GM12878 (cell line): ENCODE results near the gene INTS13. TPM values are rescaled to one million over a fixed set of nuclear protein-coding genes. Genes with fewer than 3 reads are reported as not detected.

Source experiments
- ATAC-seq: fragments of 200-7000 bp; cut with Tn5 transposase; 3 replicates; pipeline ENCODE4 v1.9.1; 2020; ENCODE audit warnings: mild to moderate bottlenecking, moderate library complexity
- BruUV-seq: library from RNA; stranded (reverse); fragments of 400-500 nt; replicated peaks from 2 replicates; lab custom pipeline; 2021; lab: Mats Ljungman, UMichigan
- CTCF ChIA-PET: fragments of 300-600 bp; sonication (Branson Sonifier 250); formaldehyde crosslinking; extraction: SDS; loops from one replicate; lab custom pipeline; 2021; ENCODE audit warnings: inconsistent platforms; lab: Yijun Ruan, JAX
- POLR2A ChIA-PET: fragments of 350-600 bp; formaldehyde crosslinking; extraction: SDS; loops from one replicate; lab custom pipeline; 2021; ENCODE audit warnings: inconsistent platforms; lab: Charles Lee
- RAD21 ChIA-PET: fragments of 300-600 bp; sonication (Branson Sonifier 250); formaldehyde crosslinking; loops from one replicate; lab custom pipeline; 2023; ENCODE audit warnings: antibody characterized with exemption; ENCODE audit not compliant: unreplicated experiment; lab: Charles Lee
- SMC1A ChIA-PET: fragments of 300-600 bp; sonication (Branson Sonifier 250); formaldehyde crosslinking; loops from one replicate; lab custom pipeline; 2023; ENCODE audit not compliant: unreplicated experiment, uncharacterized antibody; lab: Charles Lee
- DNase-seq: peaks from one replicate; pipeline ENCODE4 v3.0.0-alpha.2; 2011; ENCODE audit warnings: low read depth, low spot score
- FAIRE-seq: peaks from 3 replicates; lab custom pipeline; 2011; peaks lifted over from hg19 to GRCh38; lab: Jason Lieb, UNC
- H2AFZ ChIP-seq: 2 replicates; pipeline ENCODE4 v1.6.0; 2011; ENCODE audit warnings: low read depth, low read length, control low read depth; ENCODE audit not compliant: control insufficient read depth
- H3K27ac ChIP-seq: 2 replicates; pipeline ENCODE4 v1.5.1; 2011; ENCODE audit warnings: control low read depth; ENCODE audit not compliant: control insufficient read depth, insufficient read depth
- H3K27me3 ChIP-seq, 2 experiments: replicated peaks in 1 of 2; 2 replicates each; pipeline versions ENCODE4 v1.6.0 to v1.6.1; 2011; ENCODE audit warnings: low read length in 1 of 2; ENCODE audit not compliant: control insufficient read depth in 2 of 2, insufficient read depth in 2 of 2
- H3K36me3 ChIP-seq, 2 experiments: 2 replicates each; pipeline ENCODE4 v1.5.1; 2011; ENCODE audit warnings: low read length in 1 of 2; ENCODE audit not compliant: control insufficient read depth in 2 of 2, insufficient read depth in 2 of 2
- H3K4me1 ChIP-seq: 2 replicates; pipeline ENCODE4 v1.6.1; 2011; ENCODE audit warnings: mild to moderate bottlenecking, low read length, moderate library complexity, mixed read lengths; ENCODE audit not compliant: control insufficient read depth, insufficient read depth
- H3K4me2 ChIP-seq: 2 replicates; pipeline ENCODE4 v1.6.0; 2011; ENCODE audit warnings: control low read depth; ENCODE audit not compliant: control insufficient read depth, insufficient read depth
- H3K4me3 ChIP-seq: fragments of 200-600 bp; sonication (generic); 2 replicates; pipeline ENCODE4 v1.5.1; 2016
- H3K79me2 ChIP-seq: 2 replicates; pipeline ENCODE4 v1.6.0; 2011; ENCODE audit warnings: low read length; ENCODE audit not compliant: control insufficient read depth, insufficient read depth
- H3K9ac ChIP-seq: 2 replicates; pipeline ENCODE4 v1.8.0; 2011; ENCODE audit warnings: low read length, control low read depth, mixed read lengths; ENCODE audit not compliant: control insufficient read depth, insufficient read depth
- H3K9me3 ChIP-seq: replicated peaks from 3 replicates; pipeline ENCODE4 v1.5.1; 2011; ENCODE audit warnings: mild to moderate bottlenecking, low read length; ENCODE audit not compliant: control insufficient read depth, insufficient read depth
- H4K20me1 ChIP-seq: 2 replicates; pipeline ENCODE4 v1.6.0; 2011; ENCODE audit not compliant: control insufficient read depth, insufficient read depth
- ASH2L ChIP-seq: fragments of 300-600, 200-600 bp; sonication (generic); IDR thresholded peaks from 2 replicates; pipeline ENCODE4 v1.6.1; 2017; ENCODE audit warnings: low read depth, mild to moderate bottlenecking, borderline replicate concordance
- CBX5 ChIP-seq: sonication (generic); IDR thresholded peaks from 2 replicates; pipeline ENCODE4 v1.6.1; 2016; ENCODE audit warnings: low read depth, moderate library complexity, mild to moderate bottlenecking, inconsistent platforms
- CHD1 ChIP-seq: IDR thresholded peaks from 2 replicates; pipeline ENCODE4 v1.6.1; 2012; ENCODE audit warnings: low read depth, low read length, improper control_type of control experiment
- DPF2 ChIP-seq: fragments of 450-650 bp; IDR thresholded peaks from 2 replicates; pipeline ENCODE4 v1.6.1; 2017; ENCODE audit warnings: mild to moderate bottlenecking
- EGR1 ChIP-seq, 2 experiments: IDR thresholded peaks; 1 replicate in 1 of 2; 2 replicates in 1 of 2; pipeline ENCODE4 v1.6.1; 2011 to 2012; ENCODE audit warnings: low read depth in 2 of 2, low read length in 2 of 2, borderline replicate concordance in 1 of 2, mild to moderate bottlenecking in 1 of 2, moderate library complexity in 1 of 2
- EP300 ChIP-seq, 2 experiments: fragments of 150-350 bp in 1 of 2; IDR thresholded peaks; 2 replicates each; pipeline ENCODE4 v1.6.1; 2011 to 2012; ENCODE audit warnings: low read depth in 2 of 2, low read length in 2 of 2, borderline replicate concordance in 1 of 2, improper control_type of control experiment in 1 of 2, inconsistent platforms in 1 of 2; ENCODE audit not compliant: control insufficient read depth in 1 of 2
- HCFC1 ChIP-seq: fragments of 150-350 bp; IDR thresholded peaks from 2 replicates; pipeline ENCODE4 v1.6.1; 2014; ENCODE audit warnings: low read length
- IKZF2 ChIP-seq, 2 experiments: fragments of 450-650 bp; IDR thresholded peaks; 2 replicates each; pipeline ENCODE4 v1.6.1; 2017; ENCODE audit warnings: mild to moderate bottlenecking in 2 of 2, moderate library complexity in 2 of 2
- JUNB ChIP-seq: IDR thresholded peaks from 2 replicates; pipeline ENCODE4 v1.6.1; 2016; ENCODE audit warnings: antibody characterized with exemption, mild to moderate bottlenecking
- LARP7 ChIP-seq: fragments of 450-650 bp; IDR thresholded peaks from 2 replicates; pipeline ENCODE4 v1.6.1; 2017; ENCODE audit warnings: mild to moderate bottlenecking
- MTA2 ChIP-seq: fragments of 450-650 bp; IDR thresholded peaks from 2 replicates; pipeline ENCODE4 v1.6.1; 2016; ENCODE audit warnings: low read depth, mild to moderate bottlenecking, moderate library complexity
- MXI1 ChIP-seq: fragments of 150-350 bp; IDR thresholded peaks from 2 replicates; pipeline ENCODE4 v1.6.1; 2011; ENCODE audit warnings: low read depth, mild to moderate bottlenecking, inconsistent platforms, low read length, improper control_type of control experiment
- POU2F2 ChIP-seq: IDR thresholded peaks from 3 replicates; pipeline ENCODE4 v1.6.1; 2011; ENCODE audit warnings: low read depth, mild to moderate bottlenecking, low read length, borderline replicate concordance
- RAD51 ChIP-seq: fragments of 450-650 bp; IDR thresholded peaks from 2 replicates; pipeline ENCODE4 v1.6.1; 2016; ENCODE audit warnings: moderate library complexity, mild to moderate bottlenecking, inconsistent platforms
- SIN3A ChIP-seq: IDR thresholded peaks from 2 replicates; pipeline ENCODE4 v1.6.1; 2012; ENCODE audit warnings: low read depth, low read length, improper control_type of control experiment
- SPI1 ChIP-seq: IDR thresholded peaks from 2 replicates; pipeline ENCODE4 v1.6.1; 2011; ENCODE audit warnings: low read depth, mild to moderate bottlenecking, low read length, moderate library complexity, borderline replicate concordance; ENCODE audit not compliant: insufficient read depth
- WRNIP1 ChIP-seq: IDR thresholded peaks from 2 replicates; pipeline ENCODE4 v1.6.1; 2011; ENCODE audit warnings: low read depth, low read length, improper control_type of control experiment, borderline replicate concordance
- WGBS: methylation state at CpG from one replicate; pipeline ENCODE4 v1.1.6; 2016; ENCODE audit warnings: low lambda C conversion rate; ENCODE audit not compliant: insufficient replicate concordance, insufficient coverage; ENCODE audit errors: missing lambda C conversion rate; 5-methylcytosine and 5-hydroxymethylcytosine counted together
- in situ Hi-C: fragments of 300-500 bp; cut with MboI; formaldehyde crosslinking; loops from 9 replicates; pipeline ENCODE4 v1.14.3; 2018; ENCODE audit warnings: mixed read lengths
- intact Hi-C: fragments of 100-400 bp; cut with micrococcal nuclease; formaldehyde crosslinking; loops from one replicate; pipeline ENCODE4 v1.14.2; 2022; ENCODE audit not compliant: unreplicated experiment
- polyA plus RNA-seq, 11 experiments: library from polyadenylated mRNA; depleted of rRNA in 4 of 11; unstranded in 6 of 11; stranded (reverse) in 5 of 11; fragments of >200 nt; fragmentation: Nextera tagmentation in 4 of 11; fragmentation: Illumina TruSeq in 1 of 11; extraction: Ambion mirVana in 4 of 11; extraction: Trizol in 1 of 11; gene quantifications; 1 replicate in 1 of 11; 2 replicates in 10 of 11; pipeline versions ENCODE4 v1.2.1 to v1.2.3, GENCODE V29; 2011 to 2016; ENCODE audit warnings: inconsistent platforms in 2 of 11, missing spikeins in 2 of 11, low read depth in 1 of 11
- total RNA-seq, 4 experiments: library from RNA; depleted of rRNA in 3 of 4; stranded (reverse); fragments of >200 nt in 3 of 4; fragmentation: Illumina TruSeq in 1 of 4; extraction: Trizol in 1 of 4; gene quantifications; 2 replicates each; pipeline versions ENCODE4 v1.2.1 to v1.2.3, GENCODE V29; 2013 to 2021
- TF ChIP-seq, protein P1 (sequence below): fragments of 450-650 bp; conservative IDR thresholded peaks from 2 replicates; pipeline ENCODE4 v1.6.1; 2017; ENCODE audit warnings: mild to moderate bottlenecking, moderate library complexity

The INTS13 gene
- total and polyA plus RNA-seq, 10 of the 15 experiments (the other 5 are each of a cell fraction or from before 2014, with no cell fraction given), result 33.4 to 72.0 (median 59.9) TPM

DNA sequence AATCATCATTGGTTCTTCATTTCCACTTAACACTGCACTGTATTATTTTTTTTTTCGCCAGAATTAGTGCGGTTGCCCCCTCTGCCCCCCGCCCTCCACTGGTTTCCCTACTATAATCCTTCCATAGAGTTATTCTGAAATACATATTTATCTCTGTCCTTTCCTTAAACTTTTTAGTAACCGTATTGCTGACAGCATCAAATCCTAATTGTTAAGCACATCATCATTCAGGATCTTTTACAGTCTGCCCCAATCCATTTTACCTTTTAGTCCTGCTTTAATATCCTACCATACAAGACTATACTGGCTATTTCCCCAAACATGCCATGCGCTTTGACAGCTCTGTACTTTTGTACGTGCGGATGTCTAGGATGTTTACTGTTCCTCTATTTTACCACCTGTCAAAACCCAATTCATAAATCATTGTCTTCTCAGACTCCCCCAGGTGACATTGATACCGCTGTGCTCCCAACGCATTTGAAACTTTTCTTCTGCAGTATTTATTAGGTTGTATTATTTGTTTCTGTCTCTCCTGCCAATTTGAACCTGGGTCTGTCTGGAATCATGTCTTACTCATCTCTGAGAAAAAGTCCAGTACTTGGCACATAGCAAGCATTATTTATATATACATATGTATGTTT, 1.5 kb upstream of the INTS13 start (continued):
- TF ChIP-seq IKZF2 (IDR thresholded peaks at IDR 0.05) (peak in 1 of 2 experiments; percentile 17; a peak in 1 of 4 replicates), HCFC1 (no peak), WRNIP1 (no peak), SPI1 (peak; percentile 64; the same call in 1 of the 2 replicates), SIN3A (peak; percentile 71; the same call in 1 of the 2 replicates), MXI1 (peak; percentile 94), EGR1 (IDR thresholded peaks at IDR 0.05; ENCODE audit: borderline replicate concordance in 1 of 2, low read depth in 2 of 2, low read length in 2 of 2) (no peak)
- TF ChIP-seq, all 136 proteins: peak for 7

DNA sequence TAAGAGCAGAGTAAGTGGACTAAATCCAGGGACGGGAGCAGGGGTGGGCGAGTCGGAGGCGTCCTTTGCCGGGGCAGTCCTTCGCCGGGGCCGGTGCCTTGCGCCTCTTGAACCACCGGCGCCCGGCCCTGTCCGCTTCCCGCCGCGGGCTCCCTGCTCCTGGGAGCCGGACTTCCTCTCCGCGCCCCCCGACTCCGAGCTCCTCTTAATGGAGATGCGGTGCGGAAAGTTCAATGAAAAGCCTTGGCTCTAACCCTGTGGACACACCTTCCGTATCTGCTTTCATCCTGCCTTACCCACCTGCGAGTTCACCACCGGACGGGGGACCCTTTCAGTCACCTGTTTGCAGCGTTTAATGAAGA, 901 bp upstream of the INTS13 start:
- CTCF ChIA-PET, result interaction anchor here (0.6 kb wide), 1 partner anchor 312 kb away, joined by 3 read pairs; no protein-coding TSS in a partner anchor
- POLR2A ChIA-PET, result interaction anchor here (0.5 to 1.2 kb wide), 2 partner anchors 49 to 72 kb away, joined by 3 to 5 read pairs; no protein-coding TSS in a partner anchor

More for the DNA sequence above, 901 bp upstream of the INTS13 start:
- Histone ChIP-seq H4K20me1 (no peaks in the 10 kb centered on the region), H3K4me3 (peak overlapping the region; percentile 99), H3K36me3 (0 out of 4 replicates have a peak, but pooled peaks cover 0 to 2% of the 10 kb centered on the region in 2 experiments), H3K4me1 (peaks cover 8% of the 10 kb centered on the region), H3K79me2 (peaks cover 99% of the 10 kb centered on the region), H3K4me2 (peak overlapping the region; percentile 86), H3K9ac (peak overlapping the region; percentile 86), H3K9me3 (no peaks in the 10 kb centered on the region), H2AFZ (peak overlapping the region; percentile 81), H3K27me3 (no peaks in the 10 kb centered on the region), H3K27ac (peak overlapping the region; percentile 94)
- ATAC-seq (peak; percentile 30), FAIRE-seq (no peak), DNase-seq (no peak)
- RAD21 ChIA-PET, result interaction anchor here (1.2 kb wide), 1 partner anchor 72 kb away, joined by 3 read pairs; no protein-coding TSS in a partner anchor
- in situ Hi-C loops (no loop called here), intact Hi-C loops (loop anchor here (2.0 to 10.0 kb wide), 3 partner anchors 76 to 306 kb away; partner anchors contain the start of genes STK38L and TM7SF3)
- TF ChIP-seq DPF2, result peak; percentile 65
- TF ChIP-seq EP300 (IDR thresholded peaks at IDR 0.05; ENCODE audit: borderline replicate concordance in 1 of 2, control insufficient read depth in 1 of 2, low read depth in 2 of 2, low read length in 2 of 2), result 0 out of 4 replicates have a peak, but pooled peaks of 1 of the 2 experiments have one; percentile 40
- no peak for TF ChIP-seq RAD51
- TF ChIP-seq ASH2L, result peak; percentile 69; the same call in 1 of the 2 replicates
- TF ChIP-seq, protein P1, sequence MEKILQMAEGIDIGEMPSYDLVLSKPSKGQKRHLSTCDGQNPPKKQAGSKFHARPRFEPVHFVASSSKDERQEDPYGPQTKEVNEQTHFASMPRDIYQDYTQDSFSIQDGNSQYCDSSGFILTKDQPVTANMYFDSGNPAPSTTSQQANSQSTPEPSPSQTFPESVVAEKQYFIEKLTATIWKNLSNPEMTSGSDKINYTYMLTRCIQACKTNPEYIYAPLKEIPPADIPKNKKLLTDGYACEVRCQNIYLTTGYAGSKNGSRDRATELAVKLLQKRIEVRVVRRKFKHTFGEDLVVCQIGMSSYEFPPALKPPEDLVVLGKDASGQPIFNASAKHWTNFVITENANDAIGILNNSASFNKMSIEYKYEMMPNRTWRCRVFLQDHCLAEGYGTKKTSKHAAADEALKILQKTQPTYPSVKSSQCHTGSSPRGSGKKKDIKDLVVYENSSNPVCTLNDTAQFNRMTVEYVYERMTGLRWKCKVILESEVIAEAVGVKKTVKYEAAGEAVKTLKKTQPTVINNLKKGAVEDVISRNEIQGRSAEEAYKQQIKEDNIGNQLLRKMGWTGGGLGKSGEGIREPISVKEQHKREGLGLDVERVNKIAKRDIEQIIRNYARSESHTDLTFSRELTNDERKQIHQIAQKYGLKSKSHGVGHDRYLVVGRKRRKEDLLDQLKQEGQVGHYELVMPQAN, result peak; percentile 76; the same call in 1 of the 2 replicates
- no peak for TF ChIP-seq MTA2
- no peak for TF ChIP-seq JUNB
- peak; percentile 81; the same call in 1 of the 2 replicates for TF ChIP-seq LARP7
- peak; percentile 74; the same call in 1 of the 2 replicates for TF ChIP-seq CBX5
- no peak for TF ChIP-seq POU2F2
- 0 out of 2 replicates have a peak, but pooled peaks have one; percentile 84 for TF ChIP-seq CHD1
- SMC1A ChIA-PET, result interaction anchor here (1.0 to 2.0 kb wide), 3 partner anchors 33 to 74 kb away, joined by 3 to 13 read pairs (median 5); no protein-coding TSS in a partner anchor
- no TSS peak for BruUV-seq
- WGBS, result under 1% methylated on average over 28 of the region's 28 CpGs
